GM19193 (cell line): ENCODE results near the gene FAM228A.

Experiments used
- POLR2A ChIP-seq: IDR thresholded peaks from 4 replicates; pipeline ENCODE4 v1.6.1; 2011; ENCODE audit not compliant: insufficient read depth, insufficient read length; ENCODE audit errors: extremely low read depth

The FAM228A gene

GRCh38 chr2:24174851-24175277, at the start of gene FAM228A:
Gene FAM228A, plus strand, starts transcription at chr2:24175053. Its CDS starts 428 bp downstream, at chr2:24175481.
- no peak for TF ChIP-seq POLR2A

GRCh38 chr2:24125956-24126355, 48.9 kb upstream of the FAM228A start:
- no peak for TF ChIP-seq POLR2A

- TF ChIP-seq POLR2A = no peak
Measured at GRCh38 chr2:24132543-24132942, 42.3 kb upstream of the FAM228A start.

DNA sequence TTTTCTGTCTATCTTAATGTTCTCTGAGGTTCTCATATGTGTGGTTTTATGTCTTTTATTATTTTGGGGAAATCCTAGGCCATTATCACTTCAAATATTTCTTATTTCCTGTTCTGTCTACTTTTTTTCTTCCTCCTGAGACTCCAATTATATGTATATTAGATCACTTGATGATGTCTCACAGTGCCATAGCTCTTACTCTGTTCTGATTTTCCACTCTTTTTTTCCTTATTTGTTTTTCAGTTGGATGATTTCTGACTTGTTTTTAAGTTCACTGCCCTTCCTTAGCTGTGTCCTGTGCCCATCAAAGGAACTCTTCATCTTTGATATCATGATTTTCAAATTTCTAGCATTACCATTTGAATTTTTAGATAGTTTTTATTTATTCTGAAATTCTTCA, 27.5 kb upstream of the FAM228A start:
- no peak for TF ChIP-seq POLR2A

- TF ChIP-seq POLR2A = no peak
Measured at GRCh38 chr2:24152413-24153197, 22.2 kb upstream of the FAM228A start.

DNA sequence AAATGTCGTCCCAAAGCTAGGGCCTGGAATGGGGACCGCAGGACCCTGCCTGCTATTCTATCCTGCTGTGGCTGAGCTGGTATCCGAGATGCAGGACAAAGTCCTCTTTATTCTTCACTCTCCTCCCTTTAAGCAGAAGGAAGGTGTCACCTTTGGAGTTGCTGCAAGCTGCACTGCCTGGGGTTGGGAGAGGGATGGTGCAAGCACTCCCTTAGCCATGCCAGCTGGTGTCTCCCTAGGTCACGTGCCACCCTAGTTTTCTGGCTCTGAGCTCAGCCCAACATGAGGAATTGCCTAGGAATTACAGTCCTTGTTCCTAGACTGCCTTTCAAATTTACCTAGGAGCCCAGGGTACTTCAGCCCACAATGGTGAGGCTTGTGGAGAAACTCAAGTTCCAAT, 21.4 kb upstream of the FAM228A start:
- TF ChIP-seq POLR2A = no peak

DNA sequence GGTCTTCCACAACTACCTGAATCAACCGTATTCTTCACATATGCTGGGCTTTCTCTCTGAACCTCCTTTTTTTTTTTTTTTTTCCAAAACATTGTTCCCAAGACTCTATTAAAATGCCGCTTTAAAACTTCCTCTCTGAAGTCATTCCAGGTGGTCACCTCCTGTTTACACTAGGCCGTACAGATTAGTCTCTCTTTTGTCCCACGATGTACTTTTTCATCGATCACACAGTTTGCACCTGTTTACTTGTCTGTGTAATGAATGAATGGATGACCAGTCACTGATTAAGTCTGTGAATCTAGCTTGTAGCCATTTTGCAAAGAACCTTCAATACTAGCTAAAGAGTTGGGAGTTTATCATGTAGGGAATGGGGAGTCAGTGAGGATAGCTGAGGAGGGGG, 16.7 kb upstream of the FAM228A start:
- TF ChIP-seq POLR2A = no peak

DNA sequence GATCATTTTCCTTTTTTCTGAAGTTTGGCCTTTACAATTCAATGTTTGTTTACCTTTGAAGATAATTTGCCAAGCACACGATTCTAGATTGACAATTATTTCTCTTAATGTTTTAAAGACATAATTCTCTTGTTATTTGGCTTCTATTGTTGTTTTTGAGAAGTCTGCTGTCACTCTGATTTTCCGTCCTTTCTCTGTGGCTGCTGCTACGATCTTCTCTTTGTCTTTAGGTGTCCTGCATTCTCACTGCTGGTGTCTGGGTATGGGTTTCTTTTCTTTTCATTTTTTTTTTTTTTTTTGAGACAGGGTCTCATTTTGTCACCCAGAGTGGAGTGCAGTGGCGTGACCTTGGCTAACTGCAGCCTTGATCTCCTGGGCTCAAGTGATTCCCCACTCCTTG, 15.1 kb upstream of the FAM228A start:
- TF ChIP-seq POLR2A = no peak

DNA sequence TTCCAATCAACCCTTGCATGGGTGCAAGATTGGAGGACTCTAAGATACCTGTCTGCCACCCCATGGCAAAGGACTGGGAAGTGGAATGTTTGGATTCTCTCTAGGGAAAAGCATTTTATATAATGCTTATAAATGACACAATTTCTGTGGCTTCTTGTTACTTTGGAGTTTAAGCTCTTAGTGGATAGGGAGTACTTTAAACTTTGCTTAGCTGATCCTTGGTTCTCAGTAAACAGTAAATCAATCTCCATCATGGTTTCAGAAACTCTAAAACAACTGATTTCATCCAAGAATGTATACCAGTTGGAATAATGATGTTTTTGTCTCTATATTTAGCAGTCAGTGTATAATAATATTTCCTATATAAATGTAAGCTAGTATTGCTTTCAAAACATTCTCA, 14.1 kb upstream of the FAM228A start:
- TF ChIP-seq POLR2A = no peak

GRCh38 chr2:24162494-24162893, 12.4 kb upstream of the FAM228A start:
- no peak for TF ChIP-seq POLR2A

GRCh38 chr2:24163186-24163585, 11.7 kb upstream of the FAM228A start:
- TF ChIP-seq POLR2A = no peak

GRCh38 chr2:24163601-24164000, 11.3 kb upstream of the FAM228A start:
- TF ChIP-seq POLR2A = no peak

GRCh38 chr2:24164416-24164973, 10.4 kb upstream of the FAM228A start:
- TF ChIP-seq POLR2A = no peak

- no peak for TF ChIP-seq POLR2A
Measured at GRCh38 chr2:24169023-24169422, 5.8 kb upstream of the FAM228A start.

GRCh38 chr2:24175631-24176187, 856 bp downstream of the FAM228A start:
- no peak for TF ChIP-seq POLR2A

DNA sequence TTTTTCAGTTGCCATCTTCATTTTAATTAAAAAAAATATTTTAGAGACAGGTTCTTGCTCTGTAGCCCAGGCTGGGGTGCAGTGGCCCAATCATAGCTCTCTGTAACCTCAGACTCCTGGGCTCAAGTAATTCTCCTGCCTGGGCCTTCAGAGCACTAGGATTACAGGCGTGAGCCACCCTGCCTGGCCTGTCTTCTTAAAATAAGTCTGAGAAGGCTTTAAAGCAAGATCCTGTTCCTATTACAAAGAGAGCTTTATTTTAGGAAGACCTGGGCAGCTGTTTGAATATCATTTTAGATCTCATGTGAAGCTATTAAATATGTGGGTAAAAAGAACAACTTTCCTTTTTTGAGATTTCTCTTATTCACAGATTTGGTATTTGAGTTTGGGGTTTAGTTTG, 1.5 kb downstream of the FAM228A start:
- TF ChIP-seq POLR2A = no peak
